BJ (cell line): ENCODE data around the gene CIITA. TPM values are rescaled to one million over a fixed set of nuclear protein-coding genes. Genes with fewer than 3 reads are reported as not detected.

Experiments used
- CTCF ChIA-PET: fragments of 350-600 bp; formaldehyde crosslinking; extraction: SDS; loops from one replicate; lab custom pipeline; 2021; ENCODE audit warnings: antibody characterized with exemption, inconsistent platforms; lab: Yijun Ruan, JAX
- POLR2A ChIA-PET: fragments of 300-600 bp; sonication (Branson Sonifier 250); formaldehyde crosslinking; extraction: SDS; loops from one replicate; lab custom pipeline; 2021; ENCODE audit warnings: antibody characterized with exemption; lab: Charles Lee
- DNase-seq: peaks from one replicate; pipeline ENCODE4 v3.0.0-alpha.2; 2011; ENCODE audit warnings: low read depth
- H3K27me3 ChIP-seq: 2 replicates; pipeline ENCODE4 v1.6.0; 2011; ENCODE audit warnings: low read length; ENCODE audit not compliant: control insufficient read depth, insufficient read depth
- H3K36me3 ChIP-seq: 2 replicates; pipeline ENCODE4 v1.5.1; 2011; ENCODE audit warnings: low read length; ENCODE audit not compliant: control insufficient read depth, insufficient read depth
- H3K4me3 ChIP-seq: 2 replicates; pipeline ENCODE4 v1.5.1; 2011; ENCODE audit warnings: low read depth, mild to moderate bottlenecking, control low read depth, low read length
- CTCF ChIP-seq: IDR thresholded peaks from 2 replicates; pipeline ENCODE4 v1.5.1; 2011; ENCODE audit warnings: low read depth, mild to moderate bottlenecking, control low read depth, inconsistent platforms, low read length, moderate library complexity; ENCODE audit not compliant: insufficient read depth
- polyA plus RNA-seq: library from polyadenylated mRNA; depleted of rRNA; stranded (reverse); fragments of >200 nt; gene quantifications from 2 replicates; pipeline ENCODE4 v1.2.3, GENCODE V29; 2011

The CIITA gene
- polyA plus RNA-seq, 1 experiment = not detected

DNA sequence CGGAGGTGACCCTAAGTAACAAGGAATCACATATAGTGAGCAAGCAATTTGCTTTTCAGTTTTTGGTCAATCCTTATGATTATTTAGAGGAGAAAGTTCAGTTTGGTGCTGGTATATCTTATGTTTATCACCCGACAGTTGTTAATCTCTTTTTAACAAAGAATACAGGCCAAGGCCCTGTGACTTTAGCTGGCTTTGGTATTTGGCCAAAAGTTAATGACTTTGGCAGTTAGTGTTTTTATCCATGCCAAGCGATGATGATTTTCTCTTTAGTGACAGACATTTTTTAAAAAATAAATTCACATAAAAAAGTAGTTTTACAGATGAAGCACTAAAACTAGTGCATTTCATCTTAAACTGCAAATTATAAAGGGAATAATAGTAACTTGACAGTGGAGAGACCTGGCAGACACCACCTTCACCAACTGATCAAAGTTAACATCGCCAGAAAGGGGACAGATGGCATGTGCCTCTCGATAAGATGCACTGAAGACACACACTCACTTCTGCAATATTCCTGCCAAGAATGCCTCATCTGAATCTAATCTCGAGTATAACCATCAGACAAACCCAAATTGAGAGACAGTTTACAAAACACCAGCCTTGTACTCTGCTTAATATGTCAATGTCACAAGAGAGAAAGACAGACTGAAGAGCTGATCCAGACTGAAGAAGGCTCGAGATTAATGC lies 58.4 kb downstream of the CIITA start:
- CTCF ChIA-PET = interaction anchor here (0.7 kb wide), 1 partner anchor 170 kb away, joined by 6 read pairs; no protein-coding TSS in a partner anchor
- no peak overlapping the region for H3K4me3 ChIP-seq
- no peaks in the 10 kb centered on the region for H3K27me3 ChIP-seq
- H3K36me3 ChIP-seq = peaks cover 8% of the 10 kb centered on the region
- TF ChIP-seq CTCF = no peak
- POLR2A ChIA-PET = no interaction called here
- no peak for DNase-seq

- H3K4me3 ChIP-seq = no peak overlapping the region
- ChIA-PET CTCF (interaction anchor here (1.4 to 1.5 kb wide), 2 partner anchors 14 to 17 kb away, joined by 4 read pairs; no protein-coding TSS in a partner anchor), POLR2A (no interaction called here)
- no peaks in the 10 kb centered on the region for H3K27me3 ChIP-seq
- no peak for TF ChIP-seq CTCF
- DNase-seq = no peak
- peaks cover 6% of the 10 kb centered on the region for H3K36me3 ChIP-seq
These were observed 59.4 kb downstream of the CIITA start for GRCh38 chr16:10936272-10936984.

GRCh38 chr16:10937068-10937859 lies 60.3 kb downstream of the CIITA start:
- Histone ChIP-seq H3K27me3 (no peaks in the 10 kb centered on the region), H3K36me3 (peaks cover 6% of the 10 kb centered on the region), H3K4me3 (no peak overlapping the region)
- POLR2A ChIA-PET = no interaction called here
- DNase-seq = no peak
- CTCF ChIA-PET = interaction anchor here (1.4 to 1.9 kb wide), 3 partner anchors 15 to 18 kb away, joined by 4 to 5 read pairs (median 4); no protein-coding TSS in a partner anchor
- no peak; the same call in 1 of the 2 replicates for TF ChIP-seq CTCF

GRCh38 chr16:10938321-10938720 lies 61.3 kb downstream of the CIITA start:
- Histone ChIP-seq H3K36me3 (peaks cover 4% of the 10 kb centered on the region), H3K27me3 (no peaks in the 10 kb centered on the region), H3K4me3 (no peak overlapping the region)
- DNase-seq = no peak
- no peak for TF ChIP-seq CTCF
- ChIA-PET POLR2A (no interaction called here), CTCF (interaction anchor here (1.9 kb wide), 1 partner anchor 16 kb away, joined by 5 read pairs; no protein-coding TSS in a partner anchor)
